Prostate gland (tissue), 2 donors: ENCODE results near the gene PERP.

Experiments used
- CTCF ChIP-seq, 4 experiments: fragments of 200-600 bp in 2 of 4; fragments of 450-650 bp in 2 of 4; sonication (generic) in 2 of 4; IDR thresholded peaks; 1 replicate in 3 of 4; 2 replicates in 1 of 4; pipeline ENCODE4 v1.5.1; 2016 to 2019; ENCODE audit warnings: antibody characterized with exemption in 4 of 4, mild to moderate bottlenecking in 2 of 4, moderate library complexity in 2 of 4
- POLR2AphosphoS5 ChIP-seq: sonication (generic); formaldehyde crosslinking; IDR thresholded peaks from one replicate; pipeline ENCODE4 v1.6.1; 2017; ENCODE audit warnings: antibody characterized with exemption

- TF ChIP-seq CTCF (IDR thresholded peaks at IDR 0.05) (no peak), POLR2AphosphoS5 (no peak)
Measured at GRCh38 chr6:138086573-138087196, 20.5 kb downstream of the PERP start.
